GM23338 (cell line): Measurements from ENCODE around the gene LARGE1. TPM values are rescaled to one million over a fixed set of nuclear protein-coding genes. Genes with fewer than 3 reads are reported as not detected.

Experiments
- ATAC-seq: fragments of 200-7000 bp; cut with Tn5 transposase; 3 replicates; pipeline ENCODE4 v1.9.1; 2020
- DNase-seq: peaks from one replicate; pipeline ENCODE4 v3.0.0-alpha.2; 2015; ENCODE audit warnings: low spot score
- H2AFZ ChIP-seq: fragments of 200-600 bp; sonication (generic); 2 replicates; pipeline ENCODE4 v1.8.0; 2016; ENCODE audit warnings: antibody characterized with exemption, mild to moderate bottlenecking, moderate library complexity
- H3F3A ChIP-seq: fragments of 200-600 bp; sonication (generic); replicated peaks from 2 replicates; pipeline ENCODE4 v1.8.0; 2017; ENCODE audit warnings: antibody characterized with exemption, mixed run types, low read depth
- H3K27ac ChIP-seq: fragments of 200-600 bp; sonication (generic); 2 replicates; pipeline ENCODE4 v1.6.1; 2016; ENCODE audit warnings: low read depth
- H3K27me3 ChIP-seq: fragments of 200-600 bp; sonication (generic); 2 replicates; pipeline ENCODE4 v1.8.0; 2016; ENCODE audit warnings: mild to moderate bottlenecking, mixed run types, moderate library complexity; ENCODE audit not compliant: insufficient read depth
- H3K36me3 ChIP-seq: fragments of 200-600 bp; sonication (generic); 2 replicates; pipeline ENCODE4 v1.8.0; 2016; ENCODE audit warnings: mild to moderate bottlenecking; ENCODE audit not compliant: insufficient read depth
- H3K4me1 ChIP-seq: fragments of 200-600 bp; sonication (generic); 2 replicates; pipeline ENCODE4 v1.8.0; 2016; ENCODE audit warnings: mild to moderate bottlenecking, moderate library complexity; ENCODE audit not compliant: insufficient read depth
- H3K4me2 ChIP-seq: fragments of 200-600 bp; sonication (generic); 2 replicates; pipeline ENCODE4 v1.7.1; 2017; ENCODE audit warnings: mixed run types
- H3K4me3 ChIP-seq: fragments of 200-600 bp; sonication (generic); 2 replicates; pipeline ENCODE4 v1.6.1; 2016; ENCODE audit warnings: mixed run types
- H3K79me2 ChIP-seq: fragments of 200-600 bp; sonication (generic); replicated peaks from 2 replicates; pipeline ENCODE4 v1.8.0; 2017; ENCODE audit warnings: mild to moderate bottlenecking; ENCODE audit not compliant: insufficient read depth
- H3K9me2 ChIP-seq: fragments of 200-600 bp; sonication (generic); 2 replicates; pipeline ENCODE4 v1.8.0; 2017; ENCODE audit not compliant: insufficient read depth
- H4K20me1 ChIP-seq: fragments of 200-600 bp; sonication (generic); replicated peaks from 2 replicates; pipeline ENCODE4 v1.8.0; 2017; ENCODE audit warnings: mild to moderate bottlenecking; ENCODE audit not compliant: insufficient read depth
- H3K27ac Mint-ChIP-seq: 2 replicates; pipeline ENCODE4 v1.8.0; 2020; ENCODE audit warnings: inconsistent platforms, mild to moderate bottlenecking, moderate library complexity, mixed read lengths
- H3K27me3 Mint-ChIP-seq: 3 replicates; pipeline ENCODE4 v1.8.0; 2022; ENCODE audit warnings: low read depth, mild to moderate bottlenecking, moderate library complexity, mixed read lengths, inconsistent platforms; ENCODE audit not compliant: insufficient read depth, poor library complexity
- H3K36me3 Mint-ChIP-seq: 3 replicates; pipeline ENCODE4 v1.8.0; 2021; ENCODE audit warnings: low read depth, mild to moderate bottlenecking, inconsistent platforms, moderate library complexity, mixed read lengths
- H3K4me1 Mint-ChIP-seq: 3 replicates; pipeline ENCODE4 v1.8.0; 2020; ENCODE audit warnings: mild to moderate bottlenecking, inconsistent platforms, mixed read lengths
- H3K4me3 Mint-ChIP-seq: 3 replicates; pipeline ENCODE4 v1.8.0; 2021; ENCODE audit warnings: moderate library complexity, mild to moderate bottlenecking, inconsistent platforms, mixed read lengths
- H3K9me3 Mint-ChIP-seq: 3 replicates; pipeline ENCODE4 v1.8.0; 2020; ENCODE audit warnings: moderate library complexity, mild to moderate bottlenecking, inconsistent platforms, mixed read lengths
- CREB1 ChIP-seq: fragments of 250-450 bp; sonication (Bioruptor Pico); IDR thresholded peaks from 2 replicates; pipeline ENCODE4 v1.5.0; 2020; ENCODE audit warnings: low read depth, mild to moderate bottlenecking, moderate library complexity
- EZH2 ChIP-seq: fragments of 200-600 bp; sonication (generic); IDR thresholded peaks from one replicate; pipeline ENCODE4 v1.8.0; 2017; ENCODE audit warnings: antibody characterized with exemption, mild to moderate bottlenecking, low read depth; ENCODE audit not compliant: unreplicated experiment
- EZH2phosphoT487 ChIP-seq: fragments of 200-600 bp; sonication (generic); IDR thresholded peaks from one replicate; pipeline ENCODE4 v1.8.1; 2018; ENCODE audit warnings: antibody characterized with exemption; ENCODE audit not compliant: unreplicated experiment
- JUNB ChIP-seq: IDR thresholded peaks from one replicate; pipeline ENCODE4 v1.6.1; 2016; ENCODE audit warnings: antibody characterized with exemption; ENCODE audit not compliant: unreplicated experiment
- NANOG ChIP-seq: IDR thresholded peaks from 2 replicates; pipeline ENCODE4 v1.6.1; 2016; ENCODE audit warnings: antibody characterized with exemption, borderline replicate concordance
- STAT1 ChIP-seq: IDR thresholded peaks from one replicate; pipeline ENCODE4 v1.6.1; 2016; ENCODE audit warnings: antibody characterized with exemption; ENCODE audit not compliant: unreplicated experiment
- ZNF114 ChIP-seq: fragments of 250-450 bp; sonication (Bioruptor Pico); IDR thresholded peaks from 2 replicates; pipeline ENCODE4 v1.5.0; 2020; ENCODE audit warnings: mild to moderate bottlenecking, moderate library complexity
- polyA plus RNA-seq: library from polyadenylated mRNA; unstranded; fragments of >200 nt; fragmentation: Nextera tagmentation; extraction: Ambion mirVana; gene quantifications from 2 replicates; pipeline ENCODE4 v1.2.1, GENCODE V29; 2016
- total RNA-seq: library from RNA; depleted of rRNA; stranded (reverse); fragments of >200 nt; shearing (Covaris generic); gene quantifications from 2 replicates; pipeline ENCODE4 v1.2.3, GENCODE V29; 2014
- TF ChIP-seq, protein P1 (sequence below), 2 experiments: fragments of 200-600 bp in 1 of 2; sonication (generic) in 1 of 2; conservative IDR thresholded peaks; 2 replicates each; pipeline versions ENCODE4 v1.5.1 to v1.6.1; 2016 to 2017; ENCODE audit warnings: antibody characterized with exemption in 2 of 2, low read depth in 2 of 2, mild to moderate bottlenecking in 2 of 2, moderate library complexity in 1 of 2
- TF ChIP-seq, protein P2 (sequence below): IDR thresholded peaks from one replicate; pipeline ENCODE4 v1.6.1; 2018; ENCODE audit warnings: antibody characterized with exemption; ENCODE audit not compliant: unreplicated experiment

LARGE1 gene
- total and polyA plus RNA-seq, 2 experiments from 2014 or later, result 12.8 to 75.6 TPM

GRCh38 chr22:33381531-33382406 lies 538.5 kb downstream of the LARGE1 start:
- no peak for DNase-seq
- no peak overlapping the region for H3K4me2 ChIP-seq
- H3K4me3 ChIP-seq, result no peak overlapping the region
- no peaks in the 10 kb centered on the region for H4K20me1 ChIP-seq
- Mint-ChIP-seq H3K4me1 (no peaks in the 10 kb centered on the region), H3K9me3 (peaks cover 32% of the 10 kb centered on the region), H3K4me3 (no peak overlapping the region), H3K27me3 (no peaks in the 10 kb centered on the region), H3K27ac (no peak overlapping the region), H3K36me3 (peaks cover 72% of the 10 kb centered on the region)
- H3K27me3 ChIP-seq, result no peaks in the 10 kb centered on the region
- no peaks in the 10 kb centered on the region for H3K4me1 ChIP-seq
- no peak for TF ChIP-seq EZH2phosphoT487
- H3K36me3 ChIP-seq, result peaks cover 19% of the 10 kb centered on the region
- H2AFZ ChIP-seq, result no peak overlapping the region
- H3F3A ChIP-seq, result no peaks in the 10 kb centered on the region
- no peaks in the 10 kb centered on the region for H3K79me2 ChIP-seq
- H3K9me2 ChIP-seq, result no peaks in the 10 kb centered on the region
- ATAC-seq, result no peak
- H3K27ac ChIP-seq, result no peak overlapping the region

DNA sequence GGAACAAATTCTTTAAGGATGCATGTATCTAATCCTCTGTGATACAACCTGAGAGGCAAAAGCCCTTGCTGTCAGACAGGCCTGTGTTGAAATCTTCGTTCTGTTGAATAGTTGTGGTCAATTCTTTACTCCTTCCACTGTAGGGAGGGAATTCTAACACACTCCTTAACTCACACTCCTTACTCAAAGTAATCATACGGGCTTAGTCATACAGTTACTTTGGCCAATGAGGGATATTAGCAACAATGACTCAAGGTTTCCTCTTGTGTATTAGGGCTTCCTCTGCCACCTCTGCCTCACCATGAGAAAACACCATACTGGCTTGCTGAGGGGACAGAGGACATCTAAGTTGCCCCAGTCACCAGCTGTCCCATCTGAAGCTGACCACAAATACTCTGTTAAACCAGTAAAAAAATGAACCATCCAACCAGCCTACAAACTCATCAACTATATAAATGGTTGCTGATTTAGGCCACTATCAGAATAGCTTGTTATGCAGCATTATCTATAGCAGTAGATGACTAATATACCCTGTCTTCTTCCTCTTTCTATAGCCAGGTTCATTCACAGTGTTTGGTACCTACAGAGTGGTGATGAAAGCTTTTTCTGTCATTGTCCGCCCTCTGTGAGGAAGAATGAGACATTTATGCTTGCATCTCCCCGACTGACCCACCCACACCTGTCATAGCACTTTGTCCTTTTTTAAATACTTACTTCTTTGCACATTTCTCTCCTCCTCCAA lies 539.3 kb downstream of the LARGE1 start:
- no peaks in the 10 kb centered on the region for H3F3A ChIP-seq
- no peaks in the 10 kb centered on the region for H3K79me2 ChIP-seq
- no peaks in the 10 kb centered on the region for H3K27me3 ChIP-seq
- ATAC-seq (no peak), DNase-seq (no peak)
- H3K9me2 ChIP-seq, result no peaks in the 10 kb centered on the region
- no peak overlapping the region for H3K4me3 Mint-ChIP-seq
- H3K36me3 Mint-ChIP-seq, result peaks cover 75% of the 10 kb centered on the region
- no peaks in the 10 kb centered on the region for H3K4me1 ChIP-seq
- H3K9me3 Mint-ChIP-seq, result peaks cover 33% of the 10 kb centered on the region
- H3K27me3 Mint-ChIP-seq, result no peaks in the 10 kb centered on the region
- H2AFZ ChIP-seq, result no peak overlapping the region
- no peaks in the 10 kb centered on the region for H4K20me1 ChIP-seq
- H3K4me1 Mint-ChIP-seq, result no peaks in the 10 kb centered on the region
- H3K4me2 ChIP-seq, result no peak overlapping the region
- H3K36me3 ChIP-seq, result peaks cover 19% of the 10 kb centered on the region; the same call in 1 of the 2 replicates
- no peak overlapping the region for H3K27ac Mint-ChIP-seq
- H3K4me3 ChIP-seq, result no peak overlapping the region
- H3K27ac ChIP-seq, result no peak overlapping the region
- TF ChIP-seq EZH2phosphoT487 (no peak), NANOG (no peak), STAT1 (no peak), CREB1 (CRISPR knock-in tag) (no peak), ZNF114 (CRISPR knock-in tag) (no peak), EZH2 (no peak), JUNB (no peak)
- TF ChIP-seq, protein P1, sequence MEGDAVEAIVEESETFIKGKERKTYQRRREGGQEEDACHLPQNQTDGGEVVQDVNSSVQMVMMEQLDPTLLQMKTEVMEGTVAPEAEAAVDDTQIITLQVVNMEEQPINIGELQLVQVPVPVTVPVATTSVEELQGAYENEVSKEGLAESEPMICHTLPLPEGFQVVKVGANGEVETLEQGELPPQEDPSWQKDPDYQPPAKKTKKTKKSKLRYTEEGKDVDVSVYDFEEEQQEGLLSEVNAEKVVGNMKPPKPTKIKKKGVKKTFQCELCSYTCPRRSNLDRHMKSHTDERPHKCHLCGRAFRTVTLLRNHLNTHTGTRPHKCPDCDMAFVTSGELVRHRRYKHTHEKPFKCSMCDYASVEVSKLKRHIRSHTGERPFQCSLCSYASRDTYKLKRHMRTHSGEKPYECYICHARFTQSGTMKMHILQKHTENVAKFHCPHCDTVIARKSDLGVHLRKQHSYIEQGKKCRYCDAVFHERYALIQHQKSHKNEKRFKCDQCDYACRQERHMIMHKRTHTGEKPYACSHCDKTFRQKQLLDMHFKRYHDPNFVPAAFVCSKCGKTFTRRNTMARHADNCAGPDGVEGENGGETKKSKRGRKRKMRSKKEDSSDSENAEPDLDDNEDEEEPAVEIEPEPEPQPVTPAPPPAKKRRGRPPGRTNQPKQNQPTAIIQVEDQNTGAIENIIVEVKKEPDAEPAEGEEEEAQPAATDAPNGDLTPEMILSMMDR (conservative IDR thresholded peaks at IDR 0.05; ENCODE audit: low read depth in 2 of 2), result no peak
- TF ChIP-seq, protein P2, sequence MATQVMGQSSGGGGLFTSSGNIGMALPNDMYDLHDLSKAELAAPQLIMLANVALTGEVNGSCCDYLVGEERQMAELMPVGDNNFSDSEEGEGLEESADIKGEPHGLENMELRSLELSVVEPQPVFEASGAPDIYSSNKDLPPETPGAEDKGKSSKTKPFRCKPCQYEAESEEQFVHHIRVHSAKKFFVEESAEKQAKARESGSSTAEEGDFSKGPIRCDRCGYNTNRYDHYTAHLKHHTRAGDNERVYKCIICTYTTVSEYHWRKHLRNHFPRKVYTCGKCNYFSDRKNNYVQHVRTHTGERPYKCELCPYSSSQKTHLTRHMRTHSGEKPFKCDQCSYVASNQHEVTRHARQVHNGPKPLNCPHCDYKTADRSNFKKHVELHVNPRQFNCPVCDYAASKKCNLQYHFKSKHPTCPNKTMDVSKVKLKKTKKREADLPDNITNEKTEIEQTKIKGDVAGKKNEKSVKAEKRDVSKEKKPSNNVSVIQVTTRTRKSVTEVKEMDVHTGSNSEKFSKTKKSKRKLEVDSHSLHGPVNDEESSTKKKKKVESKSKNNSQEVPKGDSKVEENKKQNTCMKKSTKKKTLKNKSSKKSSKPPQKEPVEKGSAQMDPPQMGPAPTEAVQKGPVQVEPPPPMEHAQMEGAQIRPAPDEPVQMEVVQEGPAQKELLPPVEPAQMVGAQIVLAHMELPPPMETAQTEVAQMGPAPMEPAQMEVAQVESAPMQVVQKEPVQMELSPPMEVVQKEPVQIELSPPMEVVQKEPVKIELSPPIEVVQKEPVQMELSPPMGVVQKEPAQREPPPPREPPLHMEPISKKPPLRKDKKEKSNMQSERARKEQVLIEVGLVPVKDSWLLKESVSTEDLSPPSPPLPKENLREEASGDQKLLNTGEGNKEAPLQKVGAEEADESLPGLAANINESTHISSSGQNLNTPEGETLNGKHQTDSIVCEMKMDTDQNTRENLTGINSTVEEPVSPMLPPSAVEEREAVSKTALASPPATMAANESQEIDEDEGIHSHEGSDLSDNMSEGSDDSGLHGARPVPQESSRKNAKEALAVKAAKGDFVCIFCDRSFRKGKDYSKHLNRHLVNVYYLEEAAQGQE, result no peak
